Keratinocyte (primary cell): ENCODE results near the gene DDX43.

Source experiments
- EZH2 ChIP-seq: IDR thresholded peaks from one replicate; pipeline ENCODE4 v1.6.1; 2012; ENCODE audit warnings: inconsistent platforms, mild to moderate bottlenecking, low read length, moderate library complexity
- TF ChIP-seq, protein P1 (sequence below), 3 experiments: IDR thresholded peaks in 1 of 3; conservative IDR thresholded peaks in 1 of 3; optimal IDR thresholded peaks in 1 of 3; 2 replicates in 2 of 3; 3 replicates in 1 of 3; pipeline versions ENCODE3 to v1.5.1; 2011; ENCODE audit warnings: low read length in 3 of 3, mild to moderate bottlenecking in 3 of 3, moderate library complexity in 2 of 3, control low read depth in 1 of 3, inconsistent platforms in 1 of 3; ENCODE audit not compliant: insufficient read depth in 2 of 3; ENCODE audit errors: extremely low read depth in 1 of 3

DNA sequence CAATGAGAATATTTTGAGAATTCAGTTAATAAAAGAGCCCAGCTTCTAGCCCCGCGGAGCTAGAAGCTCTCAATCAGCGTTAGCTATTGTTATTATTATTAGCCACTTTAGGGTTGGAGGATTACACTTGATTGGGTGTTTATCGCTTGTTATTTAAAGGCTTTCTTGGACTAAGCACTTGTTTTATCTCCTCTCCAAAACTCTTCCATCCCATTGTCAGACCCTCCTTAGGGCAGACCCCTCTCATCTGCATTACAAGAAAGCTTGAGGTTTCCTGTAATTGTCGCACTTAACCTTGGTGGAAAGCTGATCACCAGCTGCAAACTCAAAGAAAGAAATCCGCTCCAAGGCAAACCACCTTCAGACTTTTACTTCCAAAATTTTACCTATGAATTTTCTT is 45.3 kb upstream of the DDX43 start:
- TF ChIP-seq EZH2: no peak
- TF ChIP-seq, protein P1, sequence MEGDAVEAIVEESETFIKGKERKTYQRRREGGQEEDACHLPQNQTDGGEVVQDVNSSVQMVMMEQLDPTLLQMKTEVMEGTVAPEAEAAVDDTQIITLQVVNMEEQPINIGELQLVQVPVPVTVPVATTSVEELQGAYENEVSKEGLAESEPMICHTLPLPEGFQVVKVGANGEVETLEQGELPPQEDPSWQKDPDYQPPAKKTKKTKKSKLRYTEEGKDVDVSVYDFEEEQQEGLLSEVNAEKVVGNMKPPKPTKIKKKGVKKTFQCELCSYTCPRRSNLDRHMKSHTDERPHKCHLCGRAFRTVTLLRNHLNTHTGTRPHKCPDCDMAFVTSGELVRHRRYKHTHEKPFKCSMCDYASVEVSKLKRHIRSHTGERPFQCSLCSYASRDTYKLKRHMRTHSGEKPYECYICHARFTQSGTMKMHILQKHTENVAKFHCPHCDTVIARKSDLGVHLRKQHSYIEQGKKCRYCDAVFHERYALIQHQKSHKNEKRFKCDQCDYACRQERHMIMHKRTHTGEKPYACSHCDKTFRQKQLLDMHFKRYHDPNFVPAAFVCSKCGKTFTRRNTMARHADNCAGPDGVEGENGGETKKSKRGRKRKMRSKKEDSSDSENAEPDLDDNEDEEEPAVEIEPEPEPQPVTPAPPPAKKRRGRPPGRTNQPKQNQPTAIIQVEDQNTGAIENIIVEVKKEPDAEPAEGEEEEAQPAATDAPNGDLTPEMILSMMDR (optimal IDR thresholded peaks at IDR 0.05 in 1 of 3, IDR thresholded peaks at IDR 0.05 in 1 of 3, conservative IDR thresholded peaks at IDR 0.05 in 1 of 3; ENCODE audit: extremely low read depth in 1 of 3, insufficient read depth in 2 of 3, low read length in 3 of 3): no peak
